Measurements from ENCODE around the gene DLG2.

Gene DLG2

DNA sequence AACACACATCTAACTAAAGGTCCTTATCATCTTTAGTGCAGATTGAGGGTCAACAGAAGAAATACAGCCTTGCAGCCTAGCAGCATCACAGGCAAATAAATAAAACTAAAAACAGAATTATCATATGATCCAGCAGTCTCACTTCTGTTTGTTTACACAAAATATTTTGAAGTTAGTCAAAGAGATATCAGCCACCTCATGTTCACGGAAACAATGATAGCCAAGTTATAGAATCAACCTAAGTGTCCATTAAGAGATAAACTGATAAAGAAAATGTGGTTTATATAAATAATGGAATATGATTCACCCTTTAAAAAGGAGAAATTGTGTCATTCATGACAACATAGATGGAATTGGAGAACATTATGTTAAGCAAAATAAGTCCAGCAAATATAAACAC is 1602.9 kb downstream of the DLG2 start:
- DNase-seq, result no peak

DNA sequence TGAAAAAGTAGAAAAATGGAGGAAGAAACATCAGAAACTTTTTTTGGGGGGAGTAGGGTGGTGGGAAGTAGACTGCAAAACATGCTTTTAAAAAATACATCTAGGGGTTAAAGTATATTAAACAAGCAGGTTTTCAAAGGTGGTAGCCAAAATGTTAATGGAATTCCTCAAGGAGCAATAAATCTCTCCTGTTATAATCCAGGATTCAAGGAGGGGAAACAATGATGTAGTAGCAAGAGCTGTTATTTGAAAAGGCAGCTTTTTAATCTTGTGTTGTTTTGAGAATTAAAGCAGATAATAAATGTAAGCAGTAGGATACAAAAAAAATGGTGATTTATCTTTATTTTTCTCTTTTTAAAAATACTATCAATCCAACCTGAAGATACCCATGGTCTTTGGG is 1604.4 kb downstream of the DLG2 start:
- no peak for DNase-seq

DNA sequence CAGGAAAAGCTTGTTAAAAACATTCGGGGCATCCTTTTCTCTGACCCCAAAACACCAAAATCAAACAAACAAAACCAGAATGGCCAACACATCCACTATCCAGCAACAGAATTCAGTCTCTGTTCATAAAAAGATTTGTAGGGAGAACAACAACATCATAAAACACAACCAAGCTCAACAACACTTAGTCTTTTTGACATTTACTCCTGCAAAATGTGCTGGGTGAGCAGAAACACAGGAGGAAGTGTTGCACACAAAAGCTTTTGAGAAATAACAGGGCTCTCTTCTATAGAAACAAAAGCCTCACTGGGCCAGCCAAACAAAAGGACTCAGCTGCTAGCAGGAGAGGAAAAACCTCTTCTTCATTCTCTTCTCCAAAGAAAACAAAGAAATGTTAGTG is 1604.9 kb downstream of the DLG2 start:
- no peak for DNase-seq

DNA sequence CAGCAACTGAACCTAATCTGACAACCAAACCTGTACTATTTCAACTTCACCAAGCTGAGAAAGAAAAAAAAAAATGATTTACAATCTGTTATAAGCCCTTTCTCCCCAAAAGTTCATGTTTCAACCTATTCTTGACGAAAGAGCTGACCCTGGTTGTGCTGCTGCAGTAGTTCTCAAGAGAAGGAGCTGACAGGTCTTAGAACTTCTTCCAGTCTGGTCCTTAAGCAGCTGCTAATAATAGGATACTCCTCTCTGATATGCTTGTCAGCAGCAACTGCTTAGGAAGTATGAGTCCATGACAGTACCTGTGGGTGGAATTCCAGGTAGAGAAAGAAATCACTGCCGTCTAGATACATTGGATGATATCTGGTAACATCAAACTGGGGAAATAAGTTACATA is 1605.9 kb downstream of the DLG2 start:
- DNase-seq, result no peak

GRCh38 chr11:84019571-84020194 is 1607.5 kb downstream of the DLG2 start:
- no peak for DNase-seq

GRCh38 chr11:84014539-84014938 is 1612.6 kb downstream of the DLG2 start:
- no peak for DNase-seq

DNA sequence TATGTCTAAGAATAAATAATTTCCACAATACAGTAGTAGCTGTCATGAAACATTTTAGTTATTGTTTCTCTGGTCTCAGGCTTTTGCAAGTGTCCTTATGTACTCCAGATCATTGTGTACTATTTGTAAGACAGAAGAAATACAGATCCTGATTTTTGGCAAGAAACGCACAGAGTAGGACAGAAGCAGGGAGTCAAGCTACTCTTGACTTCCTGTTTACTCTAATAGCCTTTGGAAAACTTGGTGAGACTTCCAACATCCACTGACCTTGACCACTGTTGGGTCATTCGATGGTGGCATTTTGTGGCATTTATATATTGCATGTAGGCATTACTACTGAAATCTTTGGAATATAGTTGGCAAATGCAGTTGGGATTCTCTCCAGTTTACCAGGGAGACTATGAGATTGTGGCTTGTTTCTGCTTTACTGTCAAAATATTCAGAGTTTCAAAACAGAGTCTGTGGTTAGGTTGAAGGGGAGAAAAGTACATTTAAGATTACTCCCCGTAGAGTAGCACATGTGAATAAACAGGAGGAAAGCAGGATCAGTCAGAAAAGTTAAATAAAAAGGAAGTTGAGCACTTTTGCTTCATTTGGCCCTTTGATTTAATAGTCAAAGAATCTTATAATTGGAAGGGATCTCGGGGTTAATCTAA is 1614.8 kb downstream of the DLG2 start:
- DNase-seq, result no peak

DNA sequence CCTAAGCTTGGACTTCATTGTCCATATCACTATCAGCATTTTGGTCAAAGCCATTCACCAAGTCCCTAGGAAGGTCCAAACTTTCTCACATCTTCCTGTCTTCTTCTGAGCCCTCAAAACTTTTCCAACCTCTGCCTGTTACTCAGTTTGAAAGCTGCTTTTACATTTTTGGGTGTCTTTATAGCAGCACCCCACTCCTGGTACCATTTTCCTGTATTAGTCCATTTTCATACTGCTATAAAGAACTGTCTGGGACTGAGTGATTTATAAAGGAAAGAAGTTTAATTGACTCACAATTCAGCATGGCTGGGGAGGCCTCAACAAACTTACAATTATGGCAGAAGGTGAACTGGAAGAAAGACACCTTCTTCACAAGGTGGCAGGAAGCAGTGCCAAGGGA is 1624.0 kb downstream of the DLG2 start:
- no peak for DNase-seq

DNA sequence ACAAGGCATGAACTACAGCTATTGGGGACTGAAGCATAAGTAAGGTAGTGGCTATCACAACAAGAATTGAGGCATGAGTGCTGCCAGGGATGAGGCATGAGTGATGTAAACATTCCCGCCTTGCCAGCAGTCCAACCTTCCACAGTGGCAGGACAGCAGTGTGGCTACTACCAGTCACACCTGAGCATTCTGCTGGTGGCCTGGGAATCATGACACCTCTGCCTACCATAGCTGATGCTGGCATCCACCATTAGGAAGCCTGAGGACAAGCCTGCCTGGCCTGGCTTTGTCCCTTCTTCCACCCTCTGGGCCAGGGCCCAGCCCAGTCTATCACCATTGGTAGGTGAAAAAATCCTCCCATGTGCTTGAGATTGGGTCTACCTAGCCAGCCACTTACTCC is 1628.2 kb downstream of the DLG2 start:
- no peak for DNase-seq

DNA sequence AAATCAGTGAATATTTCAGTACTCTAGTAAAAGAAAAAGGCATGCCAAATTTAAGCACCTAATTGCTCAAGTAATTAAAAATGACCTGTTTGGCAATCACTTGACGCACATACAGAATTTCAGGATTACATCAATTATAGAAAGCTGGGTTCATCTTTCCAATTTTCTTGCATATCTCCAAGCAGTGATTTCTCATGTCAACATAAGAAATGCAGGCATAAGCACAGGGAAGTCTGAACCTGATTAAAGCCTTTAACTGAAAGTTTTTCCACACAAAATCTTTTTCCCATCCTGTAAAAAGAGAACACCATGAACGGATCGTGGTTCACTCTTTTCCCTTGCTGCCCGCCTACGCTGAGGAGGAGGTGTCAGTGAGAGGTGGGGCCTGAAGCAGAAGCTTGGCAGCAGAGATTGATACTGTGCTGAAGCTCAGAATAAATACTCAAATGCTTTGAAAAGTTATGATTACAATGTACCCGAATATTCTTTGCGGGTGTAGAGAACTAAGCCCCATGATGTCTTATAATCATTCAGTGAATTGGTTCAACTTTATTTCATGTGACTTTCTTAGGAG is 1636.9 kb downstream of the DLG2 start:
- DNase-seq, result no peak

GRCh38 chr11:83982825-83983224 is 1644.3 kb downstream of the DLG2 start:
- no peak for DNase-seq

- DNase-seq, result no peak
Measured at GRCh38 chr11:83979593-83979992, 1647.6 kb downstream of the DLG2 start.

DNA sequence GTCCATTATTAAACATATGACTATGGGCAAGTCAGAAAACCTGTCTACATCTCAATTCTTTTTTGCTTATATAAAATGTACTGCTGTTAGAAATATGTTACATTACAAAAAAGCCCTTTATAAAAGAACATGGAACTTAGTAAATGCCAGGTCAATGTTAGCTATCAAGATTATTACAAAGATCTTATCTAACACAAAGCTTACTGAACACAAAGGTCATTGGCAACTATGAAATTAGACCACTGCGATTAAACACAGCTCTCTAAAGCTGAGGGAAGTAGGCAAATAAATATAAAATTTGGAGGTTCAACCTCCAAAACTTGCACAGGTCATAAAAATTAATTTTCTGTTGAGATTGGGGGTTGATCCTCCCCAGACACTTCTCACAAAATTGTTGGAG is 1648.2 kb downstream of the DLG2 start:
- DNase-seq, result no peak

- no peak for DNase-seq
Measured at GRCh38 chr11:83976086-83976485, 1651.1 kb downstream of the DLG2 start.

GRCh38 chr11:83972536-83972935 is 1654.6 kb downstream of the DLG2 start:
- no peak for DNase-seq

DNA sequence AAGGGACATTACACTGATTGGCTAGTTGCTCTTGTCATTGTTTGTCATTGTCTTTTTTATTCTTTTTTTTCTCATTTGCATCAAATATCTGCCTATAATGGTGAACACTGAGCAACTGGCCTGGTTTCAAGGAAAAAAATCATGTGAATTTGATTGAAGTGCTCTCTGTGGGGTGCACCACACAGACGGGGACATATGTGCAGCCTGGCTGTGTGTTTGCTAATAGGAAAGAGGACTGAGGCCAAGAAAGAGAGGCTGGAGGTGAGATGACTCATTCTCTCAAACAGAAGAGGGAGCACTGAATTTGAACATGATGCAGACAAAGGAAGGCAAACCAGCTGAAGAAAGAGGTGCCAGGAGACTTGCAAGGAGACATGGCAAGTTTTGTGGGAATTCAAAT is 1656.1 kb downstream of the DLG2 start:
- no peak for DNase-seq

DNA sequence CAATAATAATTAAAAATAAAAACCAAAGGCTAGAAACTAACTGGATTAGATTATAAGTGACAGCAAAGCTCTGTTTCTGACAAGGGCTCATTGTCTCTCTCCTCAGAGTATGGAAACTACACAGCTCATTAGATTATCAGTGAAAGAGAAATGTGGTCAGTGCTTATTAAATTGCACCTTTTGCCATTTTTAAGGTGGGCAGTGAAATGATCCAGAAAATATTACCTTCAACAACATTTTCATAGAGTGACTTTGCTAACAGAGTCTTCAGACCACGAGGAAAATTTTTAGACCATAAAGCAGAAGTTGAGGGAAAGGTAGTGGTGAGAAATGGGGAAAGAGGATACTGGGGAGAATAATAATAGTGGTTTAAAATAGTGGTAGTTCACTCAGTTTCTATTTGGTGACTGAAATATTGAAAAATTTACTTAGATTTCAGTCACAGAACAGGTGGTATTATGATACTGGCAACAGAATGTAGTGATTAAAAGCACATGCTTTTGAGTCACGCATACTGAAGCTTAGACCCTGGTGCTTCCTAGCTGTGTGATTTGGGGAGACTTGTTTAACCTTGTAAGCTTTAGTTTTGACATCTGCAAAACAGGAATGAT is 1657.0 kb downstream of the DLG2 start:
- DNase-seq, result no peak

DNA sequence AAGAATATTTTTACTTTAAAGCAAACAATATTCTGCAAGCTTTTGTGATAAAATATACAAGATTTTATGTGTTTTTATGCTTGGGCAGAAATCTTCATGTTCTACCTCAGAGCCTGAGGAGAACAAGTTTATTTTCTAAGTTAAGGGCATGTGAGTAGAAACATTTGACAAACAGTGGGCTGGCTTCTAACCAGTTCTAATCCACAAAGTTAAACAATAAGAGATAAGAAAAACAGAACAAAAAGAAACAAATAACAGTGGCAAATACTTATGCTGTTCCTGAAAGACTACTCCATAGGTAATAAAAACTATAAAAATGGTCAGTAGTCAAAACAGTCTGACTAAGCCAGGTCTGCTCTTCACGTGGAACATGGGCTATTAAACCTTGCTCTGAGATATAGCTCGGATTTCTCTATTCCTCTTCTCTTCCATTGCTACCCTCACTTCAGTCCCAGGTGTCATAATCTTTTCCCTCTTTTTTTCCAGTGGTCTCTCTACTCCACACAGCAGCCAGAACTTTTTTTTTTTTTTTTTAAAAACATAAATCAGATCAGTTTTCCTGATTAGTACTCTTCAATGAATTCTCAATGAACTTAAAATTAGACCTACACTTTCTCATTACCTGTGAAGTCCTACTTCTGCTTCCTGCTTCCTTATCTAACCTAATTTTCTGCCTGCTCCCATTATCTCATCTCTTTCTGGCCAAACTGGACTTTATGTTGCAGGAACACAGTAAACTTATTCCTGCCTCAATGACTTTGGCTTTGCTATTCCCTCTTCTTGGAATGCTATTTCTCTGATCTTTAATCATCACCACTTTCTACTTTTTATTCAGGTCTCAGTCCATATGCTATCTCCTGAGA is 1669.9 kb downstream of the DLG2 start:
- no peak for DNase-seq

DNA sequence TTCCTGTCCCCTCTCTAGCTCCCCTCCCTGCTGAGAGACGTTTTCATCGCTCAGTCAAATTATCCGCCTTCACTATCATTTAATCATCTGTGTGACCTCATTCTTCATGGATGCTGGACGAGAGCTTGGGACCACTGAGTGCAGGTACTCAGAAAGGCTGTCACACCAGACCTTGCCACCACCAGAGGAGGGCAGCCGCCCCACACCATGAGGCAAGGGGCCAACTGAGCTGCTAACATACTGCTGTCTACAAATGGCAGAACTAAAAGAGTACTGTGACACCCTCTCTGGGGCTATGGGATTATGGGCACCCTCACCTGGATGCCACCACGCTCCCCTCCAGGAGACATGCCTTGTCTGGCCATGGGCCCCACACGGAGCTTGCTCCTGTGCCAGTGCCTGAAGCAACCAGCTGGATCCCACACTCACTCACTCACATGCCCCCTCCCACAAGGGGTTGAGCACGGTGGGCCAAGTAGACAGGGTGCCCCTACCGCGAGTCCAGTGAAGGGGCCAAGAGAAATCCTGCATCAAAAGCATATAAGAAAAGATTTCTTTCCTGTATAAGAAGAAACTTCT is 1670.9 kb downstream of the DLG2 start:
- DNase-seq, result no peak

DNA sequence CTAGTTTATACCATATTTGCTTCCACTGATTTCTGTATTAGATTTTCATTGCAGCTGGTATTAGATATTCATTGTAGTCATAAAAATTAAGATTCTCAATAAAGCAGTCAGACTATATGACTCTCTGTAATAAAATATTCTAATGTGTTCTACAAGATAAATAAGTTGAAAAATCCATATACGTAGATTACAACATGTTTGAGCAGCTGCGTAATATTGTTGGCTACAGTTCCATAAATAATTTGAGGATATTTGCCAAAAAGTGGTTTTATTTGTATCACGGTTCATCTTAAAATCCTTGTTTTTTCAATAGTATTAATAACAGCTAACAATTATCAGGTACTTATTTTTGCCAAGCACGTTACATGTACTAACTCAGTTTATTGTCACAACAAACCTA is 1672.4 kb downstream of the DLG2 start:
- no peak for DNase-seq

DNA sequence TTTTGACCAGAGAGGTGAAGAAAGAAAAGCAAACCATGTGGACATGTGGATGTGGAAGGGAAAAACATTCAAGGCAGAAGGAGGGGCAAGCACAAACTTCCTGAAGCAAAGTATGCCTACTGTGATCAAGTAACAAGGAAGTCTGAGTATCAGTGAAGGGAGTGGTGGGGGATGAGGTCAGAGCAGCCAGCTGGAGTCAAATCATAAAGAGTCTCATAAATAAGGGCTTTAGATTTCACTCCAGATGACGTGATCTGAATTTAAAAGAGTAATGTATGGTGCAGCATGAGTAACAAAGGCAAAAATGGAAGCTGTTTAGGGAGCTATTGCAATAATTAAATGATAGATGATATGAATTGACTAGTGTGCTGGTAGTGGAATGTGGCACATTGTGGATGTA is 1675.6 kb downstream of the DLG2 start:
- no peak for DNase-seq

DNA sequence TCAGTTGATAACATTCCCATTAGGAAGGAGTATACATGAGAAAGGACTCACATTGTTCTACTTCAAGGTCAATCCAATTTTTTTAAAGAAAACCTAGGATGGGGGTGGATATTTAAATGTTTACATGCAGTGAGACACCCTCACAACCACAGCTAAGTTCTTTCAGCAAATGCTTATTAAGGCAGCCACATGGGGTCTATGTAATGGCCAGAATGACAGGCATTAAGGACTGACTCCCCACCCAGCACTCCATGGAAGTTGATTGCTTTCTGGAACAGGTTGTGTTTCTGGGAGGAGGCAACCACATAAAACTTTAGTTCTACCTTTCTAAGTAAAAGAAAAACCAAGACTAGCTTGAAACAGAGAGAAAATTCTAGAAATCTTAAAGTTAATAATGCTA is 1678.9 kb downstream of the DLG2 start:
- DNase-seq, result no peak

GRCh38 chr11:83945976-83946375 is 1681.2 kb downstream of the DLG2 start:
- no peak for DNase-seq

All from CD4-positive, alpha-beta T cell treated with Interleukin-21 for 1 hour (primary cell).